Mesendoderm (in vitro differentiated cells): ENCODE data around the gene PARP15.
A peak's percentile ranks its signal among the peaks of the same experiment; 100 is the strongest.

ENCODE experiments used
- DNase-seq: peaks from one replicate; pipeline ENCODE4 v3.0.0; 2013
- H2AK5ac ChIP-seq: 2 replicates; pipeline ENCODE4 v1.6.1; 2013; ENCODE audit warnings: low read length, inconsistent platforms
- H2BK120ac ChIP-seq: 2 replicates; pipeline ENCODE4 v1.6.1; 2013; ENCODE audit warnings: low read depth, mild to moderate bottlenecking, low read length, moderate library complexity, mixed read lengths
- H2BK15ac ChIP-seq: replicated peaks from 2 replicates; pipeline ENCODE4 v1.6.1; 2013; ENCODE audit warnings: low read depth, mild to moderate bottlenecking, moderate library complexity
- H2BK5ac ChIP-seq: 2 replicates; pipeline ENCODE4 v1.6.1; 2013; ENCODE audit warnings: low read length, inconsistent platforms
- H3K18ac ChIP-seq: 2 replicates; pipeline ENCODE4 v1.6.1; 2013; ENCODE audit warnings: mild to moderate bottlenecking, low read length, mixed read lengths
- H3K23ac ChIP-seq: one replicate; pipeline ENCODE4 v1.6.1; 2013; ENCODE audit warnings: low read length
- H3K27ac ChIP-seq: 2 replicates; pipeline ENCODE4 v1.5.1; 2013; ENCODE audit warnings: low read depth, mild to moderate bottlenecking, inconsistent platforms, low read length, moderate library complexity
- H3K27me3 ChIP-seq: 2 replicates; pipeline ENCODE4 v1.6.1; 2013; ENCODE audit warnings: low read length, control low read depth, mild to moderate bottlenecking, inconsistent platforms; ENCODE audit not compliant: insufficient read depth, poor library complexity
- H3K36me3 ChIP-seq: 2 replicates; pipeline ENCODE4 v1.6.1; 2013; ENCODE audit warnings: low read length, inconsistent platforms; ENCODE audit not compliant: control insufficient read depth, insufficient read depth
- H3K4ac ChIP-seq: one replicate; pipeline ENCODE4 v1.6.1; 2013; ENCODE audit warnings: low read depth, mild to moderate bottlenecking, low read length, moderate library complexity
- H3K4me1 ChIP-seq: 2 replicates; pipeline ENCODE4 v1.6.1; 2013; ENCODE audit warnings: low read depth, low read length, inconsistent platforms; ENCODE audit not compliant: control insufficient read depth
- H3K4me2 ChIP-seq: 2 replicates; pipeline ENCODE4 v1.6.1; 2013; ENCODE audit warnings: low read length
- H3K4me3 ChIP-seq: 2 replicates; pipeline ENCODE4 v1.5.1; 2013; ENCODE audit warnings: mild to moderate bottlenecking, low read length
- H3K56ac ChIP-seq: one replicate; pipeline ENCODE4 v1.6.1; 2013; ENCODE audit warnings: low read length
- H3K79me1 ChIP-seq: 2 replicates; pipeline ENCODE4 v1.6.1; 2013; ENCODE audit warnings: low read length, inconsistent platforms
- H3K79me2 ChIP-seq: 2 replicates; pipeline ENCODE4 v1.6.1; 2013; ENCODE audit warnings: mild to moderate bottlenecking, low read length; ENCODE audit not compliant: control insufficient read depth, insufficient read depth
- H3K9ac ChIP-seq: 2 replicates; pipeline ENCODE4 v1.6.1; 2013; ENCODE audit warnings: low read length, inconsistent platforms
- H4K5ac ChIP-seq: one replicate; pipeline ENCODE4 v1.6.1; 2013; ENCODE audit warnings: low read length
- H4K8ac ChIP-seq: one replicate; pipeline ENCODE4 v1.6.1; 2013; ENCODE audit warnings: low read depth, mild to moderate bottlenecking, control low read depth, low read length, moderate library complexity
- WGBS: extraction: QIAGEN DNeasy Blood & Tissue Kit; methylation state at CpG from one replicate; pipeline ENCODE4 v1.1.7; 2013; ENCODE audit warnings: low lambda C conversion rate, missing lambda C conversion rate; ENCODE audit not compliant: insufficient coverage; ENCODE audit errors: extremely low coverage; 5-methylcytosine and 5-hydroxymethylcytosine counted together

PARP15 gene

DNA sequence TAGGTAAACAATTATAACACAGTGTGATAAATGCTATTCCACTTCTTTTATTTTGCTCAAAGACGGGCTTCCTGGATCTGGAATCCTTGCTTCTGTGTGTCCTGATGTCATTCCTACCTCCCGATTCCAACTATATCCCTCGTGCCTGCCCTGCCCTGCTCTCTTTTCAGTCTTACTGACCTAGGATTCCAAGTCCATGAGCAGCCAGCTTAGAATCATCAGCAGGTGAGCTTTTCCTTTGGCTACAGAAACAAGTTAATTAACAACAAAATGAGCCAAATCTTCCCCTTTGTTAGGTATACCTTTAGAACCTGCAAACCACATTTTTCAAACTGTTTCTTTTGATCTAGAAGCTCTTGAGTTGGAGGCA is 40.8 kb upstream of the PARP15 start:
- Histone ChIP-seq H3K4me1 (no peaks in the 10 kb centered on the region), H3K36me3 (no peaks in the 10 kb centered on the region), H4K5ac (no peak overlapping the region), H3K56ac (peak overlapping the region; percentile 17), H3K79me1 (no peaks in the 10 kb centered on the region), H3K4me3 (no peak overlapping the region), H2AK5ac (no peak overlapping the region), H3K23ac (no peak overlapping the region), H3K27me3 (no peaks in the 10 kb centered on the region), H3K4ac (no peak overlapping the region), H2BK120ac (no peak overlapping the region), H2BK15ac (no peak overlapping the region), H3K27ac (no peak overlapping the region), H3K18ac (no peak overlapping the region), H3K4me2 (no peak overlapping the region), H2BK5ac (no peak overlapping the region), H4K8ac (no peak overlapping the region), H3K79me2 (no peaks in the 10 kb centered on the region), H3K9ac (no peak overlapping the region)
- WGBS = no CpG with 5 or more reads among the region's 3 CpGs
- peak; percentile 52 for DNase-seq

DNA sequence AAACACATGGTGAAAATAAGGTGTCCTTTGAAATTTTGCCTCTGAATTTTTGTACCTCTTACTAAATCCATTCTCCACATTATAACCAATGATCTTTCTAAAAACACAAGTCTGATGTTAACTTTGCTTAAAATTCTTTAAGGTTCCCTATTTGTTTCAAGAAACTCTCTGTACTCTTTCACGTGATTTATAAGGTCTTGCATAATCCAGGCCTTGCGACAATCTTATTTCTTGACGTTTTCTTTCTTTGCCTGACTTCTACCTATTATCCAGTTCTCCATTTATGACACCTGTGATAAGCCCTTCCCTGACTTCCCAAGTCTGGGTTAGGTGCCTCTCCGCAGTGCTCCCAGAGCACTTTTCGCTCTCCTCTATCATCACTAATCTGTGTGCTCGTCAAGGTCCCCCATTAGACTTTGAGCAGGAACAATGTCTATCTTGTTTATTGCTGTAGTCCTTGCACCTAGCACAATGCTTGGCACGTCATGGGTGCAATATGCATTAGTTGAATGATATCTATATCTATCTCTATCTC is 38.4 kb upstream of the PARP15 start:
- Histone ChIP-seq H3K4me2 (no peak overlapping the region), H3K27me3 (no peaks in the 10 kb centered on the region), H3K79me1 (no peaks in the 10 kb centered on the region), H4K5ac (no peak overlapping the region), H2BK120ac (no peak overlapping the region), H3K9ac (no peak overlapping the region), H4K8ac (no peak overlapping the region), H3K4me1 (no peaks in the 10 kb centered on the region), H2AK5ac (no peak overlapping the region), H3K27ac (no peak overlapping the region), H2BK15ac (no peak overlapping the region), H3K23ac (no peak overlapping the region), H3K18ac (no peak overlapping the region), H3K4ac (no peak overlapping the region), H3K56ac (no peak overlapping the region), H2BK5ac (no peak overlapping the region), H3K4me3 (no peak overlapping the region), H3K79me2 (no peaks in the 10 kb centered on the region), H3K36me3 (no peaks in the 10 kb centered on the region)
- WGBS = no CpG with 5 or more reads among the region's 7 CpGs
- DNase-seq = no peak

DNA sequence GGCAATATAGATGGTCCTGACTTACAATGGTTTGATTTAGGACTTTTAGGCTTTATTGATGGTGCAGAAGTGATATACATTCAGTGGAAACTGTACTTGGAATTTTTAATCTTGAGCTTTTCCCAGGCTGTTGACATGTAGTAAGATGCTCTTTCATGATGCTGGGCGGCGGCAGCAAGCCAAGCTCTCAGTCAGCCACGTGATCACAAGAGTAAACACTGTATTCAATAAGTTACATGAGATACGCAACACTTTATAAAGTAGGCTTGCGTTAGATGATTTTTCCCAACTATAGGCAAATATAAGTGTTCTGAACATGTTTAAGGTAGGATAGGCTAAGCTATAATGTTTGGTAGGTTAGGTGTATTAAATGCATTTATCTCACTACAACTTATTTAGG is 31.3 kb upstream of the PARP15 start:
- H3K27ac ChIP-seq = no peak overlapping the region
- no peak overlapping the region for H3K56ac ChIP-seq
- H3K27me3 ChIP-seq = no peaks in the 10 kb centered on the region
- no peak overlapping the region for H2BK15ac ChIP-seq
- no peaks in the 10 kb centered on the region for H3K79me1 ChIP-seq
- DNase-seq = no peak
- H4K8ac ChIP-seq = no peak overlapping the region
- no peaks in the 10 kb centered on the region for H3K79me2 ChIP-seq
- H2BK5ac ChIP-seq = no peak overlapping the region
- no peaks in the 10 kb centered on the region for H3K36me3 ChIP-seq
- no peak overlapping the region for H2AK5ac ChIP-seq
- no peak overlapping the region for H3K23ac ChIP-seq
- H3K4ac ChIP-seq = no peak overlapping the region
- no peak overlapping the region for H4K5ac ChIP-seq
- no peak overlapping the region for H3K4me2 ChIP-seq
- H3K4me3 ChIP-seq = no peak overlapping the region
- no CpG with 5 or more reads among the region's 5 CpGs for WGBS
- no peaks in the 10 kb centered on the region for H3K4me1 ChIP-seq
- H3K9ac ChIP-seq = no peak overlapping the region
- H2BK120ac ChIP-seq = no peak overlapping the region
- no peak overlapping the region for H3K18ac ChIP-seq

DNA sequence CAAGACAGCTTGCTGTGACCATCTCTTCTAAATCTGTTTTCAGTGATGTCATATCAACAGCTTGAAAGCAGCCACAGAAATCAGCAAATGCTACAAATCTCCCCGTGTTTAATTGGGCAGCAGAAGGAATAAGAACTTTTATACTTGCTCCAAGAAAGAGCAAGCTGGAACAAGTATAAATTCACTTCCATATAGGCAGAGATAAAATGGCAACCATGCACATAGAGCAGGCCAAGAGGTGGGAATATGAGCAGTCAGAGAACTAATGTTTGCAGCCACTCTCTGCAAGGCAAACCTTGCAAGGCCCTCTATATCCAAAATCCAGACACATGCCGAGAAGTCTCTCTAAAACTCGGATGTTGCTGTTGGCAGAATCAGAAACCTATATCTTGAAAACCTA is 29.4 kb upstream of the PARP15 start:
- Histone ChIP-seq H4K8ac (no peak overlapping the region), H3K4me3 (no peak overlapping the region), H3K36me3 (no peaks in the 10 kb centered on the region), H3K27ac (no peak overlapping the region), H3K4me2 (no peak overlapping the region), H3K4ac (no peak overlapping the region), H3K4me1 (no peaks in the 10 kb centered on the region), H3K27me3 (no peaks in the 10 kb centered on the region), H2AK5ac (no peak overlapping the region), H2BK5ac (no peak overlapping the region), H3K56ac (no peak overlapping the region), H3K18ac (no peak overlapping the region), H2BK15ac (no peak overlapping the region), H2BK120ac (no peak overlapping the region), H3K23ac (no peak overlapping the region), H4K5ac (no peak overlapping the region), H3K79me1 (no peaks in the 10 kb centered on the region), H3K9ac (no peak overlapping the region), H3K79me2 (no peaks in the 10 kb centered on the region)
- DNase-seq = no peak
- no CpG with 5 or more reads among the region's 3 CpGs for WGBS

GRCh38 chr3:122548619-122549018 is 28.8 kb upstream of the PARP15 start:
- Histone ChIP-seq H2BK5ac (no peak overlapping the region), H3K27ac (no peak overlapping the region)
- no CpG with 5 or more reads among the region's 1 CpG for WGBS

DNA sequence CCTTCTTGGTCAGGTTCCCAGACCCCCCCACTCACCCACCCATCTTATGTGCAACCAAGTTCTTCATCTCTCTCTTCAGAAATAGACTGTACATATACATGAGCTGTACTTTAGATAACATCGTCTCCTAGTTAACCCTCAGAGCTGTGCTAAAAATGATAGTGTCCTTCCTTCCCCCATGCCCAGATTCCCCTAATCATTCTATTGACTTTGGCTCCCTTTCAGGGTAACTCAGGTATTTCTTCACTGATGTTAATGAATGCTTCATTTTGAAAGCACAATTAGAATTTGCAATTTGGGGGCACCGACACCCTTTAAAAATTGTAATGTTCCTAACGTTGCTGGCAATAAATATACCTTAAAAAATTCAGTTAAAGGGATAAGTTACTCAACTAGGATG is 24.3 kb upstream of the PARP15 start:
- DNase-seq = no peak
- no peaks in the 10 kb centered on the region for H3K79me1 ChIP-seq
- H3K79me2 ChIP-seq = no peaks in the 10 kb centered on the region
- no peak overlapping the region for H3K23ac ChIP-seq
- H3K18ac ChIP-seq = no peak overlapping the region
- H3K4me2 ChIP-seq = no peak overlapping the region
- H4K8ac ChIP-seq = no peak overlapping the region
- H3K56ac ChIP-seq = no peak overlapping the region
- no peaks in the 10 kb centered on the region for H3K27me3 ChIP-seq
- H2BK5ac ChIP-seq = no peak overlapping the region
- no peaks in the 10 kb centered on the region for H3K4me1 ChIP-seq
- H3K9ac ChIP-seq = no peak overlapping the region
- H2BK15ac ChIP-seq = no peak overlapping the region
- no peak overlapping the region for H2AK5ac ChIP-seq
- H2BK120ac ChIP-seq = no peak overlapping the region
- no peak overlapping the region for H3K4me3 ChIP-seq
- no peak overlapping the region for H3K27ac ChIP-seq
- no peak overlapping the region for H3K4ac ChIP-seq
- no peaks in the 10 kb centered on the region for H3K36me3 ChIP-seq
- WGBS = no CpG with 5 or more reads among the region's 3 CpGs
- no peak overlapping the region for H4K5ac ChIP-seq

More at GRCh38 chr3:122548619-122549018, 28.8 kb upstream of the PARP15 start:
- Histone ChIP-seq H4K8ac (no peak overlapping the region), H3K36me3 (no peaks in the 10 kb centered on the region), H3K79me2 (no peaks in the 10 kb centered on the region), H3K18ac (no peak overlapping the region), H3K4ac (no peak overlapping the region), H3K4me3 (no peak overlapping the region), H3K23ac (no peak overlapping the region), H2BK120ac (no peak overlapping the region), H2BK15ac (no peak overlapping the region), H3K9ac (no peak overlapping the region), H4K5ac (no peak overlapping the region), H3K4me2 (no peak overlapping the region), H3K79me1 (no peaks in the 10 kb centered on the region), H3K4me1 (no peaks in the 10 kb centered on the region), H3K56ac (no peak overlapping the region), H3K27me3 (no peaks in the 10 kb centered on the region), H2AK5ac (no peak overlapping the region)
- no peak for DNase-seq
